AG09309 (cell line): ENCODE results near the gene GNB1.
"Not testable (repeated sequence)": the region's sequence is repeated elsewhere in the genome, so short reads cannot be mapped to it uniquely, and the experiment has no call there.

Experiments used
- DNase-seq: peaks from one replicate; pipeline ENCODE4 v3.0.0-alpha.2; 2010; ENCODE audit warnings: low read depth
- H3K4me3 ChIP-seq: 2 replicates; pipeline ENCODE4 v1.5.1; 2011; ENCODE audit warnings: mild to moderate bottlenecking, low read depth, low read length, moderate library complexity; ENCODE audit not compliant: control insufficient read depth
- CTCF ChIP-seq: IDR thresholded peaks from 2 replicates; pipeline ENCODE4 v1.5.1; 2011; ENCODE audit warnings: mild to moderate bottlenecking, low read depth, low read length, inconsistent platforms; ENCODE audit not compliant: insufficient read depth, control insufficient read depth; ENCODE audit errors: missing control alignments

The GNB1 gene

GRCh38 chr1:1752636-1753606 is 138.0 kb downstream of the GNB1 start:
- no peak for TF ChIP-seq CTCF
- H3K4me3 ChIP-seq: no peak overlapping the region
- no peak for DNase-seq

GRCh38 chr1:1752190-1752589 is 138.7 kb downstream of the GNB1 start:
- DNase-seq: no peak
- no peak overlapping the region for H3K4me3 ChIP-seq
- TF ChIP-seq CTCF: no peak

GRCh38 chr1:1749941-1750340 is 140.9 kb downstream of the GNB1 start:
- H3K4me3 ChIP-seq, DNase-seq: not testable (repeated sequence)

- no peak overlapping the region for H3K4me3 ChIP-seq
- TF ChIP-seq CTCF: no peak
- no peak for DNase-seq
These were observed 142.1 kb downstream of the GNB1 start for GRCh38 chr1:1748686-1749321.

- H3K4me3 ChIP-seq, DNase-seq: not testable (repeated sequence)
These were observed 144.3 kb downstream of the GNB1 start for GRCh38 chr1:1746566-1746909.

GRCh38 chr1:1745651-1746565 is 145.0 kb downstream of the GNB1 start:
- DNase-seq: not testable (repeated sequence)
- peak overlapping the region; percentile 31 for H3K4me3 ChIP-seq

- not testable (repeated sequence) for H3K4me3 ChIP-seq, DNase-seq
These were observed 148.4 kb downstream of the GNB1 start for GRCh38 chr1:1742529-1742928.

GRCh38 chr1:1741013-1741412 is 149.9 kb downstream of the GNB1 start:
- not testable (repeated sequence) for H3K4me3 ChIP-seq
- DNase-seq: peak; percentile 96

- not testable (repeated sequence) for H3K4me3 ChIP-seq, DNase-seq
These were observed 152.0 kb downstream of the GNB1 start for GRCh38 chr1:1738799-1739337.

GRCh38 chr1:1737675-1738590 is 153.0 kb downstream of the GNB1 start:
- H3K4me3 ChIP-seq, DNase-seq: not testable (repeated sequence)
